Suprapubic skin (tissue), 4 donors: ENCODE data around the gene PRRG3. TPM values are rescaled to one million over a fixed set of nuclear protein-coding genes. Genes with fewer than 3 reads are reported as not detected.

ENCODE experiments used
- DNase-seq, 2 donors: peaks; one replicate each; pipeline ENCODE4 v3.0.0-alpha.2; 2019; ENCODE audit warnings: low spot score in 2 of 2
- H3K27ac ChIP-seq: fragments of 200-600 bp; sonication (generic); one replicate; pipeline ENCODE4 v1.5.1; 2019
- H3K27me3 ChIP-seq: fragments of 200-600 bp; sonication (generic); one replicate; pipeline ENCODE4 v1.5.1; 2019
- H3K36me3 ChIP-seq: fragments of 200-600 bp; sonication (generic); one replicate; pipeline ENCODE4 v1.5.1; 2019
- H3K4me1 ChIP-seq: fragments of 200-600 bp; sonication (generic); one replicate; pipeline ENCODE4 v1.5.1; 2019
- H3K4me3 ChIP-seq: fragments of 200-600 bp; sonication (generic); one replicate; pipeline ENCODE4 v1.5.1; 2019; ENCODE audit warnings: mild to moderate bottlenecking
- H3K9me3 ChIP-seq: fragments of 200-600 bp; sonication (generic); one replicate; pipeline ENCODE4 v1.5.1; 2019
- CTCF ChIP-seq, 2 donors: fragments of 200-600 bp in 1 of 2; fragments of 450-650 bp in 1 of 2; sonication (generic) in 1 of 2; IDR thresholded peaks; one replicate each; pipeline ENCODE4 v1.5.1; 2016 to 2019; ENCODE audit warnings: antibody characterized with exemption in 2 of 2, mild to moderate bottlenecking in 1 of 2, moderate library complexity in 1 of 2
- EP300 ChIP-seq: sonication (generic); formaldehyde crosslinking; IDR thresholded peaks from one replicate; pipeline ENCODE4 v1.6.1; 2017; ENCODE audit warnings: antibody characterized with exemption
- POLR2A ChIP-seq, 2 donors: fragments of 450-650 bp; IDR thresholded peaks; one replicate each; pipeline ENCODE4 v1.6.1; 2017; ENCODE audit warnings: antibody characterized with exemption in 2 of 2, mild to moderate bottlenecking in 2 of 2, moderate library complexity in 2 of 2
- POLR2AphosphoS5 ChIP-seq, 3 donors: sonication (generic); formaldehyde crosslinking; IDR thresholded peaks; one replicate each; pipeline ENCODE4 v1.6.1; 2017; ENCODE audit warnings: antibody characterized with exemption in 3 of 3
- WGBS: methylation state at CpG from one replicate; pipeline ENCODE4 v1.1.5; 2018; 5-methylcytosine and 5-hydroxymethylcytosine counted together
- total RNA-seq, 4 donors: library from RNA; depleted of rRNA; stranded (reverse); fragments of >200 nt; gene quantifications; one replicate each; pipeline ENCODE4 v1.1.0, GENCODE V29; 2016

Gene PRRG3
- total RNA-seq, 4 donors from 2014 or later, result 0.36 to 1.1 (median 1.0) TPM

- Histone ChIP-seq H3K4me1 (peaks cover 6% of the 10 kb centered on the region), H3K9me3 (no peaks in the 10 kb centered on the region), H3K27me3 (no peaks in the 10 kb centered on the region), H3K4me3 (no peak overlapping the region), H3K36me3 (no peaks in the 10 kb centered on the region), H3K27ac (no peak overlapping the region)
- 66% methylated on average over 11 of the region's 11 CpGs for WGBS
- no peak for DNase-seq
- TF ChIP-seq POLR2A (IDR thresholded peaks at IDR 0.05) (no peak), CTCF (IDR thresholded peaks at IDR 0.05) (no peak), POLR2AphosphoS5 (IDR thresholded peaks at IDR 0.05) (no peak), EP300 (no peak)
These were observed 59.5 kb downstream of the PRRG3 start for GRCh38 chrX:151754641-151755215.

Other genes with a start within 250 kb of the PRRG3 start
- gene PASD1, start 131.8 kb upstream of the PRRG3 start, total RNA-seq, result not detected
- not detected for gene FATE1, start 20.6 kb downstream of the PRRG3 start, total RNA-seq
- gene CNGA2, start 39.3 kb downstream of the PRRG3 start, total RNA-seq, result not detected
- not detected for gene MAGEA4, start 217.4 kb downstream of the PRRG3 start, total RNA-seq